GM06990 (cell line): Measurements from ENCODE around the gene HUWE1.

Source experiments
- DNase-seq: peaks from one replicate; pipeline ENCODE4 v3.0.0-alpha.2; 2011; ENCODE audit not compliant: insufficient read length; ENCODE audit errors: extremely low read depth
- H3K27me3 ChIP-seq: replicated peaks from 2 replicates; pipeline ENCODE4 v1.6.0; 2011; ENCODE audit warnings: low read length; ENCODE audit not compliant: control insufficient read depth, insufficient read depth
- H3K36me3 ChIP-seq: 2 replicates; pipeline ENCODE4 v1.5.1; 2011; ENCODE audit warnings: low read length; ENCODE audit not compliant: control insufficient read depth, insufficient read depth
- H3K4me3 ChIP-seq: replicated peaks from 2 replicates; pipeline ENCODE4 v1.5.1; 2011; ENCODE audit warnings: low read depth, mild to moderate bottlenecking, control low read depth, low read length
- TF ChIP-seq, protein P1 (sequence below): IDR thresholded peaks from 2 replicates; pipeline ENCODE4 v1.5.1; 2011; ENCODE audit warnings: low read length, control low read depth, mild to moderate bottlenecking, inconsistent platforms; ENCODE audit not compliant: insufficient read depth, poor library complexity, severe bottlenecking

The HUWE1 gene

DNA sequence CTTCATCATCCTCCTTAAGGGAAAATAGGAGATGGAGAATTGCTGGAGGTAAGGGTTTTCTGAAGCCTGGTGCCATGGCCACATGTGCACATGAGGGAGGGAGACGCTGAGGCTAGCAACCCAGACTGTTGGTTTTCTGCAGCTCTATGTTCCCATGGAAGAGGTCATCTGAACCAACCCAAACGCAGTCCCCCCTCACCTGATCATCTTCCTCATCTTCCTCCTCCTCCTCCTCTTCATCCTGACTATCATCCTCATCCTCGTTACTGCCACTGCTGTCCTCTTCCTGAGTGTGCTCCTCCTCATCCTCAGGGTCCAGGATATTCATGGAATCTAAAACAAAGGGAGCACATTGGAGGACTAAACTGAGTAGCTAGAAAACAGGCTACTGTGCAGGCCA is 124.6 kb downstream of the HUWE1 start:
- TF ChIP-seq, protein P1, sequence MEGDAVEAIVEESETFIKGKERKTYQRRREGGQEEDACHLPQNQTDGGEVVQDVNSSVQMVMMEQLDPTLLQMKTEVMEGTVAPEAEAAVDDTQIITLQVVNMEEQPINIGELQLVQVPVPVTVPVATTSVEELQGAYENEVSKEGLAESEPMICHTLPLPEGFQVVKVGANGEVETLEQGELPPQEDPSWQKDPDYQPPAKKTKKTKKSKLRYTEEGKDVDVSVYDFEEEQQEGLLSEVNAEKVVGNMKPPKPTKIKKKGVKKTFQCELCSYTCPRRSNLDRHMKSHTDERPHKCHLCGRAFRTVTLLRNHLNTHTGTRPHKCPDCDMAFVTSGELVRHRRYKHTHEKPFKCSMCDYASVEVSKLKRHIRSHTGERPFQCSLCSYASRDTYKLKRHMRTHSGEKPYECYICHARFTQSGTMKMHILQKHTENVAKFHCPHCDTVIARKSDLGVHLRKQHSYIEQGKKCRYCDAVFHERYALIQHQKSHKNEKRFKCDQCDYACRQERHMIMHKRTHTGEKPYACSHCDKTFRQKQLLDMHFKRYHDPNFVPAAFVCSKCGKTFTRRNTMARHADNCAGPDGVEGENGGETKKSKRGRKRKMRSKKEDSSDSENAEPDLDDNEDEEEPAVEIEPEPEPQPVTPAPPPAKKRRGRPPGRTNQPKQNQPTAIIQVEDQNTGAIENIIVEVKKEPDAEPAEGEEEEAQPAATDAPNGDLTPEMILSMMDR, result no peak
- Histone ChIP-seq H3K36me3 (peaks cover 26% of the 10 kb centered on the region), H3K27me3 (no peaks in the 10 kb centered on the region), H3K4me3 (no peak overlapping the region)
- no peak for DNase-seq

DNA sequence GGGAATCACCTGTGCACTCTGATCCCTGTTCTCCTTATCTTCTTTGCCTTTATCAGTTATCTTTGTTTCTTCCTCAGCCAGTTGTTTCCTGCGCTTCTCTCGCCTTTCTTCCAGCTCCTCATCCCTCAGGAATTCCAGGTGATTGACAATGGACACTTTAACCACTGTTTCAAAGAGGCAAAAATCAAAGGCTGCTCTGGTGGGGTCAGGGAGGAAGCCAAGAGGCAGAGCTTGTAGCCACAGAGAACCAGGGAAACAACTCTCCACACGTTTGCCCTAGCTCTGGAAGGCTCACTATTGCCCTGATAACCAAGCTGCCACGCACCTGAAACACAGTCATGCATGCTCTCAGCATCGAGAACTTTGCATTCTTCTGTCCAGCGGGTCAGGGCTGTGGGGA is 127.9 kb downstream of the HUWE1 start:
- Histone ChIP-seq H3K4me3 (no peak overlapping the region), H3K36me3 (peaks cover 25% of the 10 kb centered on the region)
- TF ChIP-seq, protein P1, result no peak

DNA sequence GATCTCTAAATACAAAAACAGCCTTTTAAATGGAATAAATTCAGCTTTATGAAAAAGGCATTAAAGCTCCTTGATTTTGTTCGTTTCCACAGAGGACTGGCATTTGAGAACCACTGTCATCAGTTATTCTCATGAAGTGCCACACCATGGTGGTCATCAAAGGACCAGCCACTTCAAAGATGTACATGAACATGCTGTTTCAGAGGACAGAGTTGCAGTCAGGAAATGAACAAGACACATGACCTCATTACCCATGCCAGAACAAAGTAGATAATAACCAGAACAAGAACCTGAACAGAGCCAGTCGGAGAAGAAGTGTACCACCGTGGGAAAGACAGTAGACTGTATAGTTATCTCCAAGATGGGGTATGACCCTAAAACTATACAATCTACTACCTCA is 129.7 kb downstream of the HUWE1 start:
- Histone ChIP-seq H3K4me3 (no peak overlapping the region), H3K36me3 (peaks cover 21% of the 10 kb centered on the region), H3K27me3 (no peaks in the 10 kb centered on the region)
- no peak for DNase-seq
- TF ChIP-seq, protein P1, result no peak

More for the DNA sequence above, 127.9 kb downstream of the HUWE1 start:
- H3K27me3 ChIP-seq, result no peaks in the 10 kb centered on the region
- no peak for DNase-seq

DNA sequence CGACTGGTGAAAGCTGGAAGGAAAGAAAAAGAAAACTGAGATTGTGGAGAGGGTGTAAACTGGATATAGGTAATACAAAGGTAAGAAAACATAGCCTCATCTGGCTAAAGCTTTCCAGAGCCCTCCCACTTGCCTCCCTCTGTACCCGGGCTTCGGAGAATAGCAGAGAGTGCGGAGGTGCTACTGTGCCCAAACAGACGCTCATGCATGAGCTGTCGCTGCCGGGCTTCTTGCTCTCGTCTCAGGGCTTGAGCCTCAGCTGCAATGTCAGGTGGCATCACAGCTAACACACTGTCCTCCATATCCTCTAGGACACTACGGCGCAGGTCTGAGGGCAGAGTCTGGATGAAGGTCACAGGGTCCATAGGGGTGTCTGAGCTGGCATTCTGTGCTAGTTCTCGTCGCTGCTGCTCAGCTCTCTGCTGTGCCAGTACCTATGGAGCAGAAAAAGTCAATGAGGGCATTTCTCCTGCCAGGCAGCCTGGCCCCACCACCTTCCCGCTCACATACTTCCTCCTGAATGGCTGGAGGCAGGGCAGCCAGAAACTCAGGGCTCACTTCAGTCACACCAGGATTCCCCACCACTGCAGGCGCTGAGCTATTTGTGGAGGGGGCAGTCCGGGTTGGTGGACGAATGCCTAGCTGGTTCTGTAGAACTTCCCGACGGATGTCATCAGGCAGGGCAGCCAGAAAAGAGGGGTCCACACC is 135.6 kb downstream of the HUWE1 start:
- TF ChIP-seq, protein P1, result no peak
- H3K27me3 ChIP-seq, result no peaks in the 10 kb centered on the region
- no peak for DNase-seq
- H3K36me3 ChIP-seq, result peaks cover 28% of the 10 kb centered on the region
- no peak overlapping the region for H3K4me3 ChIP-seq

DNA sequence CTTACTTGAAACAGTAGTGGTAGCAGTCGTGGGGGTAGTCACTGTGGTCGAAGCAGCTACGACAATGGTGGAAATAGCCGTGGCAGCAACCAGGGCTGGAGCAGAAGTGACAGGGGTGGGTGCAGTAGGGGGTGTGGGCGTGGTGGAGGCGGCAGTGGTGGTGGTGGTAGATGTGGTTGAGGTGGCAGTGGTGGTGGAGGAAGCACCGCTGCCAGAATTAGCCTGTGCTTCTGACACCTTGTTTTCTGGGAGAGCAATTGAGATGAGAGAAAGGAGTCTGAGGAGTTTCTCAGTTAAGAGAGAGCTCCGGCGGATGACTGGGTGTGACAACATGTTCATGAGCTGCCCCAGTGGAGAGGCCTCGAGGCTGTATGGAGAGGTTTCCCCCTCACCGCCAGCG is 138.9 kb downstream of the HUWE1 start:
- no peak for DNase-seq
- Histone ChIP-seq H3K27me3 (no peaks in the 10 kb centered on the region), H3K36me3 (peaks cover 33% of the 10 kb centered on the region), H3K4me3 (no peak overlapping the region)
- TF ChIP-seq, protein P1, result no peak

DNA sequence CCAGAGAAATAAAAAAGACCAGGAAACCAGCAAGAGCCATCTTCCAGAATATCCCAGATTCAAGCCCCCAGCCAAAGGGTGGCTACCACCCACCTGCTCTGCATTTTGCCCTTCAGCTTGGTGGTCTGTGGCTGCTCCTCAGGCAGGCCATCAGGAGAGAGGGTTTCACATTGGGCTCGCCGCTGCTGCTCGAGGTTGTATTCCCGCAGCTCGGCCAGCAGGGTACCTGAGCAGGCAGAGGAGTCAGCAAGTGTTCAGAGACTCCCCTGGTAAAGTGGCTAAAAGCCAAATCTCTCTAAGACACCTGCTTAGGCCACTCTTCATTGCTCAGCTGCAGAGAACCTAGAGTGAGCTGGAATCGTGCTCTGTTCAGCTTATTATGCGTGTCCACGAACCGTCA is 141.6 kb downstream of the HUWE1 start:
- no peak for DNase-seq
- H3K27me3 ChIP-seq, result no peaks in the 10 kb centered on the region
- TF ChIP-seq, protein P1, result no peak
- H3K36me3 ChIP-seq, result peaks cover 21% of the 10 kb centered on the region
- no peak overlapping the region for H3K4me3 ChIP-seq
